ENCODE results near the gene USP48. TPM values are rescaled to one million over a fixed set of nuclear protein-coding genes. Genes with fewer than 3 reads are reported as not detected.
A peak's percentile ranks its signal among the peaks of the same experiment; 100 is the strongest.
"Not testable (repeated sequence)": the region's sequence is repeated elsewhere in the genome, so short reads cannot be mapped to it uniquely, and the experiment has no call there.

USP48 gene
- total RNA-seq, 1 donor from 2014 or later = 88.7 TPM

DNA sequence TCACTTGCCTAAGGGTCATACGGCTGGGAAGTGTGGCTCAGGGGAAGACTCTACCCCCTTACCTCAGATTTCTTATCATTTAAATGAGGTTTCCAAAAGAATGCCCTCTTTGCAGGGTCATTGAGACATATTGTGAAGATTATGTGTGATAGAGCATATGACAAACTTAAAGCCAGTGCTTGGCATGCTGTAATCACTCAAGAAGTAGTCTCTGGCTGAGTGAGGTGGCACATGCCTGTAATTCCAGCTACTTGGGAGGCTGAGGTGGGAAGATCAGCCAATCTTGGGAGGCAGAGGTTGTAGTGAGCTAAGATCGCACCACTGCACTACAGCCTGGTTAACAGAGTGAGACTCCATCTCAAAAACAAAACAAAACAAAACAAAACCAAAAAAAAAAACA lies 21.6 kb upstream of the USP48 start:
- intact Hi-C loops (cut with micrococcal nuclease) = no loop called here
- no peak for DNase-seq (ENCODE audit: low spot score)
- H3K36me3 Mint-ChIP-seq (ENCODE audit: low read depth) = no peaks in the 10 kb centered on the region

DNA sequence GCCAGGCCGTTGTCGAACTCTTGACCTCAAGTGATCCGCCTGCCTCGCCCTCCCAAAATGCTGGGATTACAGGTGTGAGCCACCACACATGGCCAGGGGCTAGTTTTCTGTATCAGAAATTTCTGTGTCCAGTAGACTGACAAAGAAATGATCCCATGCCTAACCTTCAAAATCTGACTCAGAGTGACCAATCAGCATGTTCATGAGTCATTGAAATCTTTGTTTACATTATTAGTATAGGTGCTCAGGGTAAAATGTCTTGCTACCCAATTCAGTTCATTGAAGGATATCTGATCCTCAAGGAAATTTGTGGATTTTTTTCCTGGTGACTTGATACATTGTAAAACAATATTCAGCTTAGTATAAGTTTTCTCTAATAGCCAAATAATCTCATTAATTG lies 18.2 kb upstream of the USP48 start:
- intact Hi-C loops (cut with micrococcal nuclease) = no loop called here
- Mint-ChIP-seq H3K27ac (no peak overlapping the region), H3K4me3 (no peak overlapping the region), H3K36me3 (ENCODE audit: low read depth) (no peaks in the 10 kb centered on the region), H3K9me3 (no peaks in the 10 kb centered on the region), H3K27me3 (ENCODE audit: insufficient read depth) (peaks cover 8% of the 10 kb centered on the region), H3K4me1 (ENCODE audit: low read depth) (no peaks in the 10 kb centered on the region)
- DNase-seq (ENCODE audit: low spot score) = no peak

More for the DNA sequence above, 21.6 kb upstream of the USP48 start:
- Mint-ChIP-seq H3K4me1 (ENCODE audit: low read depth) (no peaks in the 10 kb centered on the region), H3K4me3 (no peak overlapping the region), H3K9me3 (no peaks in the 10 kb centered on the region), H3K27me3 (ENCODE audit: insufficient read depth) (peaks cover 8% of the 10 kb centered on the region), H3K27ac (no peak overlapping the region)

DNA sequence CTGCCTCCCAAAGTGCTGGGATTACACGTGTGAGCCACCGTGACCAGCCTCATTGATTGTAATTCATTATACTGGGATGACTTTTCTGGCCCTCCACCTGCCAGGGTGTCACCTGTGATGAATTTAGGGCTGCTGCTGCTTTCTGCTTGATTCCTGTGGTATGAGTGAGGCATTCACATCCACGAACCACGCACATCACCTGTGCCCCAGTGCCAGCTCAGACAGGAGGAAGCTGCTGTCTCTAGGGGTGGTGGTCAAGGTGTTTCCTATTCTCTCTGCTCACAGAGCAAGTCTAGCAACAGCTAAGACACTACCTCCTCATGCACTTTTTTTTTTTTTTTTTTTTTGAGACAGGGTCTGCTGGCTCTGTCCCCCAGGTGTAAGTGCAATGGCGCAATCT lies 16.8 kb upstream of the USP48 start:
- H3K4me1 Mint-ChIP-seq (ENCODE audit: low read depth) = no peaks in the 10 kb centered on the region
- H3K27ac Mint-ChIP-seq = no peak overlapping the region
- no peak for DNase-seq (ENCODE audit: low spot score)
- no peak overlapping the region for H3K4me3 Mint-ChIP-seq
- peaks cover 6% of the 10 kb centered on the region for H3K9me3 Mint-ChIP-seq
- peaks cover 8% of the 10 kb centered on the region for H3K27me3 Mint-ChIP-seq (ENCODE audit: insufficient read depth)
- intact Hi-C loops (cut with micrococcal nuclease) = no loop called here
- H3K36me3 Mint-ChIP-seq (ENCODE audit: low read depth) = no peaks in the 10 kb centered on the region

DNA sequence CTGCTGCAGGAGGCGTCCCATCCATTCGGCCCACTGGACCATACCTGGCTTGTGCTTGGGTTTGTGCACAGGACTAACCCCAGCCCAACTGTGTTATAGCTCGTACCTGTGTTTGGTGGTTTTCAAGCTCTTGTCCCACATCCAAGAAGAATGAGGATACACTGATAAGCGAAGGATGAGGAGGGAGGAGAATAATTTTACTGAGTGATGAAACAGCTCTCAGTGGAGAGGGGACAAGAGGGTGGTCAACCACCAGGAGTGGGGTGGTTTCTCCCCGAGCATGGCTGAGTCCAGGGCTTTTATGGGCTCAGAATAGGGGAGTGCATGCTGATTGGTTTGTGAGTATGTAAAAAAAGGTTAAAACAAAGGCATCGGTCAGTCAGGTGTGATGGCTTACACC lies 12.1 kb upstream of the USP48 start:
- Mint-ChIP-seq H3K36me3 (ENCODE audit: low read depth) (no peaks in the 10 kb centered on the region), H3K27ac (no peak overlapping the region), H3K4me3 (no peak overlapping the region), H3K4me1 (ENCODE audit: low read depth) (no peaks in the 10 kb centered on the region), H3K27me3 (ENCODE audit: insufficient read depth) (peaks cover 2% of the 10 kb centered on the region), H3K9me3 (peaks cover 10% of the 10 kb centered on the region)
- intact Hi-C loops (cut with micrococcal nuclease) = no loop called here
- DNase-seq (ENCODE audit: low spot score) = no peak

DNA sequence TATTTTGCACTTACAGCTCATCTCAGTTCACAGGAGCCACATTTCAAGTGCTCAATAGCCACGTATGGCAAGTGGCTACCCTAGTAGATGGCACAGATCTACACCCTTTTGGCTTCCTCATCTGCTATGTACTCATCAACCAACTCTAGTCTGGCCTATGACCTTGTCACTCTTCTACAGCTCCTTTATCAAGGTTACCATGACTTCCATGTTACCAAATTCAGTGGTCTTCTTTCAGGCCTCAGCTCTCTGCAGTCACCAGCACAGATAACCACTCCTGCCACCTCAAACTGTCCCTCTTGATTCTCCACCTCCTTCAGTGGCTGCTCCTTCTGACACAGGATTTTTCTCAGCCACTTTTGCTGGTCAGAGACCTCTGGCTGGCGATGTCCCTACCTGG lies 11.7 kb upstream of the USP48 start:
- Mint-ChIP-seq H3K27ac (no peak overlapping the region), H3K9me3 (peaks cover 10% of the 10 kb centered on the region)

DNA sequence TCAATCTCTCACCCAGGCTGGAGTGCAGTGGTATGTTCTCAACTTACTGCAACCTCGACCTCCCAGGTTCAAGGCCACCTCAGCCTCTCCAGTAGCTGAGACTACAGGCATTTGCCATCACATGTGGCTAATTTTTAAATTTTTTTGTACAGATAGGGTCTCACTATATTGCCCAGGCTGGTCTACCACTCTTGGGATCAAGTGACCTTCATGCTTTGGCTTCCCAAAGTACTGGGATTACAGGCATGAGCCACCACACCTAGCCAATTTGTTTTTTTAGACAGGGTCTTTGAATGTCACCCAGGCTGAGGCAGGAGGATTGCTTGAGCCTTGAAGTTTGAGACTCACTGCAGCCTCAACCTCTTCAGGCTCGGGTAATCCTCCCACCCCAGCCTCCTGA lies 10.2 kb upstream of the USP48 start:
- Mint-ChIP-seq H3K4me3 (no peak overlapping the region), H3K9me3 (peaks cover 10% of the 10 kb centered on the region), H3K4me1 (ENCODE audit: low read depth) (no peaks in the 10 kb centered on the region), H3K36me3 (ENCODE audit: low read depth) (no peaks in the 10 kb centered on the region), H3K27me3 (ENCODE audit: insufficient read depth) (peaks cover 2% of the 10 kb centered on the region), H3K27ac (no peak overlapping the region)
- no peak for DNase-seq (ENCODE audit: low spot score)
- intact Hi-C loops (cut with micrococcal nuclease) = no loop called here

More for the DNA sequence above, 11.7 kb upstream of the USP48 start:
- Mint-ChIP-seq H3K27me3 (ENCODE audit: insufficient read depth) (peaks cover 2% of the 10 kb centered on the region), H3K36me3 (ENCODE audit: low read depth) (no peaks in the 10 kb centered on the region), H3K4me3 (no peak overlapping the region), H3K4me1 (ENCODE audit: low read depth) (no peaks in the 10 kb centered on the region)
- intact Hi-C loops (cut with micrococcal nuclease) = no loop called here
- DNase-seq (ENCODE audit: low spot score) = no peak

DNA sequence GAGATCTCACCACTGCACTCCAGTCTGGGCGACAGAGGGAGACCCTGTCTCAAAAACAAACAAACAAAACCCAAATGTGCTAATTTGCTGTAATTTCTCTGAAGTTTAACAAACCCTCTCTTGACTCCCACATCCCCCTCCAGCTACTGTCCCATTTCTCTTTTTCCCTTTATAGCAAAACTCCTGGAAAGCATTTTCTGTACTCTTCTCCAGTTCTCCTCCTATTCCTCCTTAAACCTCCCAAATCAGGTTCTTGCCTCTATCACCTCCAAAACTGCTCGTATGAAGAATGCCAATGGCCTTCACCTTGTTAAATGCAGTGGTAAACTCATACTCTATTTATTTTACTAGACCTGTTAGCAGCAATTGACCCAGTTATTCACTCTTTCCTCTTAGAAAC lies 3.7 kb upstream of the USP48 start:
- no peak for DNase-seq (ENCODE audit: low spot score)
- no peaks in the 10 kb centered on the region for H3K9me3 Mint-ChIP-seq
- intact Hi-C loops (cut with micrococcal nuclease) = no loop called here
- no peak overlapping the region for H3K4me3 Mint-ChIP-seq
- H3K27ac Mint-ChIP-seq = no peak overlapping the region
- peaks cover 5% of the 10 kb centered on the region for H3K27me3 Mint-ChIP-seq (ENCODE audit: insufficient read depth)
- H3K36me3 Mint-ChIP-seq (ENCODE audit: low read depth) = peaks cover 2% of the 10 kb centered on the region
- peaks cover 9% of the 10 kb centered on the region for H3K4me1 Mint-ChIP-seq (ENCODE audit: low read depth)

DNA sequence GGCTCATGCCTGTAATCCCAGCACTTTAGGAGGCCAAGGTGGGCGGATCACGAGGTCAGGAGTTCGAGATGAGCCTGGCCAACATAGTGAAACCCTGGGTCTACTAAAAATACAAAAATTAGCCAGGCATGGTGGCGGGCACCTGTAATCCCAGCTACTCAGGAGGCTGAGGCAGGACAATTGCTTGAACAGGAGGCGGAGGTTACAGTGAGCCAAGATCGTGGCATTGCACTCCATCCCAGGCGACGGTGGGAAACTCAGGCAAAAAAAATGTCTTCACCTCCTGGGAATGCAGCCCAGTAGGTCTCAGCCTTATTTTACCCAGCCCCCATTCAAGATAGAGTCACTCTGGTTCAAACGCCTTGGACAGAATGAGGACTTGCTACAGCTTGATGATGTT lies 2.8 kb upstream of the USP48 start:
- H3K36me3 Mint-ChIP-seq (ENCODE audit: low read depth); H3K4me1 Mint-ChIP-seq (ENCODE audit: low read depth); H3K9me3 Mint-ChIP-seq; H3K27me3 Mint-ChIP-seq (ENCODE audit: insufficient read depth); H3K27ac Mint-ChIP-seq; intact Hi-C loops (cut with micrococcal nuclease); DNase-seq (ENCODE audit: low spot score); H3K4me3 Mint-ChIP-seq: not testable (repeated sequence)

DNA sequence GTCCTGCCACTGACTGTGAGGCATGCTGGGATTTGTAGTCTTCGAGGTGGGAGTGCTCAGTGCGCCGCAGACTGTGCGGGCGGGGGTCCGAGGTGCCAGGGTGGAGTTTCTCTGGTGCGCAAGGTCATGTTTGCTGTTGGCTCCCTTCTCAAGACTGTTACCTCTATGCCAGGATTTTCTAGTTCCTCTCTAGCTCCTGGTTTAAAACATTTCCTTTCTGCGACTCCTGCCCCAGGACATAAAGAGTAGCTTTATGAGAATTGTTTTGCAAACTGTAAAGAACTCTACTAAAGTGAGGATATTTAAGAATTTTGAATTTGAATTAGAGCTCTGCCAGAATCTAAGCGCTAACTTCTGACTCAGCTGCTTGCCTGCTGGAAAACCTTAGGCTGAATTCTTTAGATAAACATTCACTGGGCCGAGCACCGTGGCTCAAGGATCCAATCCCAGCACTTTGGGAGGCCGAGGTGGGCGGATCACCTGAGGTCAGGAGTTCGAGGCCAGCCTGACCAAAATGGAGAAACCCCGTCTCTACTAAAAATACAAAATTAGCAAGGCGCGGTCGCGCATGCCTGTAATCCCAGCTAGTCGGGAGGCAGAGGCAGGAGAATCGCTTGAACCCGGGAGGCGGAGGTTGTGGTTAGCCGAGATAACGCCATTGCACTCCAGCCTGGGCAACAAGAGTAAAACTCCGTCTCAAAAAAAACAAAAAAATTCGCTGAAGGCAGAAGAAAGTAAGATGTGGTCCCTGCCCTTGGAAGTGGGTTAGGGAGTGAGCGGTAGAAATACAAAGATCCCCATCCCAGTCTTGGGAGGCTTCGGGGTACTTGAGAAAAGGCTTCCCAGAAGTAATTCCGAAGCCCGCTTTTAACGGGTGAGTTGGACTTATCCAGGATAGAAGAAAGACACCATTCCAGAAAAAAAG lies 992 bp upstream of the USP48 start:
- Mint-ChIP-seq H3K4me3 (peak overlapping the region; percentile 91), H3K27me3 (ENCODE audit: insufficient read depth) (peaks cover 3% of the 10 kb centered on the region), H3K9me3 (no peaks in the 10 kb centered on the region), H3K27ac (peak overlapping the region; percentile 100), H3K4me1 (ENCODE audit: low read depth) (peaks cover 22% of the 10 kb centered on the region), H3K36me3 (ENCODE audit: low read depth) (peaks cover 8% of the 10 kb centered on the region)
- intact Hi-C loops (cut with micrococcal nuclease) = loop anchor here (1.0 to 5.0 kb wide), 7 partner anchors 34 to 269 kb away; no protein-coding TSS in a partner anchor
- DNase-seq (ENCODE audit: low spot score) = no peak

DNA sequence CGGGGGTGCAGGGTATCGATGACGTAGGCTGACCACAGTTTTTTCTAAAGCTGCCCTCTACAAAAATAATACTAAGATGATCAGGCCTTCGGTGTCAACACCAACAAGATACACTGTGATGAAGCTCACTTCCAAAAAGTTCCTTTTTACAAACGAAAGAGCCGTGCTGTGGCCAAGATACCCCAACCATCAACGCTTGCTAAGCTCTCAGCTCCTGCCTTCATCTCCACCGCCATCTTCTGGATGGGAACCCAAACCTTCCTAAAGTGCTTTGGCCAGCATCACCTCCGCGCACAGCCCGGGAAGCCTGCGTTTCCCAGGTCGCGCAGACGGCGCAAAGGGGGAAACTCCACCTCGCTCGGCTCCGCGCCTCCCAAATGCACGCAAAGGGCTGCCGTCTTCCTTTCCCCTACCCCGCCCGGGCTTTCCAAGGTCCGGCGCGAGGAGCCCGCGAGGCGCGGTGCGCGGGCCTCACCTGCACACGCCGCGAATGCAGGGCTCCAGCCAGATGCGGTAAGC lies 541 bp downstream of the USP48 start:
- H3K27ac Mint-ChIP-seq = peak overlapping the region; percentile 100
- H3K36me3 Mint-ChIP-seq (ENCODE audit: low read depth) = peaks cover 14% of the 10 kb centered on the region
- DNase-seq (ENCODE audit: low spot score) = peak; percentile 50
- peaks cover 3% of the 10 kb centered on the region for H3K27me3 Mint-ChIP-seq (ENCODE audit: insufficient read depth)
- peaks cover 28% of the 10 kb centered on the region for H3K4me1 Mint-ChIP-seq (ENCODE audit: low read depth)
- no peaks in the 10 kb centered on the region for H3K9me3 Mint-ChIP-seq
- H3K4me3 Mint-ChIP-seq = peak overlapping the region; percentile 91
- intact Hi-C loops (cut with micrococcal nuclease) = loop anchor here (2.0 to 5.0 kb wide), 3 partner anchors 42 to 175 kb away; no protein-coding TSS in a partner anchor

DNA sequence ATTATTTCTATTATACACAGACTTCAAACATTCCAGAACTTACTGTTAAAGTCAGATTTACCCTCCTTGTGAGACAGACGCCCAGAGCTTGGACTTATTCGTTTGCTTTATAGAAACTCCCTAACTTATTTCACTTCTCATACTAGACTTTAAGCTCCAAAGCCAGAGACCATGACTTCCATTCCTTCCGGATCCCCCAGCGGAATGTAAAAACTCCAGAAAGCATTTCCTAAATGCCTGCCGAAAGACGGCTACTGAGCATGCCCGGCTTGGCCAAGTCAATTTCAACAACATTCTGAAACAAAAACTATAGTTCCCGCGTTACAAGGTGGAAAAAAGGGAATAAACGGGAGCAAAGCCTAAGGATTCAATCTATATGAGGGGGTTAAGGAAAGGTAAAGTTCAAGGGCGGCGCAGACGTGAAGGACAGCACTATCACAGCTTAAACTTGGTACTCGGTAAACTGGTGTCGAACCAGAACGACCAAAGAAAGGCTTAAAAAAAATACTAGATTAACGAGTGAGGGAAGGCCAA lies 1.1 kb downstream of the USP48 start:
- DNase-seq (ENCODE audit: low spot score) = peak; percentile 3
- intact Hi-C loops (cut with micrococcal nuclease) = loop anchor here (2.0 to 5.0 kb wide), 3 partner anchors 41 to 175 kb away; no protein-coding TSS in a partner anchor
- Mint-ChIP-seq H3K9me3 (no peaks in the 10 kb centered on the region), H3K27ac (peak overlapping the region; percentile 100), H3K4me1 (ENCODE audit: low read depth) (peaks cover 28% of the 10 kb centered on the region), H3K36me3 (ENCODE audit: low read depth) (peaks cover 14% of the 10 kb centered on the region), H3K4me3 (peak overlapping the region; percentile 91), H3K27me3 (ENCODE audit: insufficient read depth) (peaks cover 2% of the 10 kb centered on the region)

DNA sequence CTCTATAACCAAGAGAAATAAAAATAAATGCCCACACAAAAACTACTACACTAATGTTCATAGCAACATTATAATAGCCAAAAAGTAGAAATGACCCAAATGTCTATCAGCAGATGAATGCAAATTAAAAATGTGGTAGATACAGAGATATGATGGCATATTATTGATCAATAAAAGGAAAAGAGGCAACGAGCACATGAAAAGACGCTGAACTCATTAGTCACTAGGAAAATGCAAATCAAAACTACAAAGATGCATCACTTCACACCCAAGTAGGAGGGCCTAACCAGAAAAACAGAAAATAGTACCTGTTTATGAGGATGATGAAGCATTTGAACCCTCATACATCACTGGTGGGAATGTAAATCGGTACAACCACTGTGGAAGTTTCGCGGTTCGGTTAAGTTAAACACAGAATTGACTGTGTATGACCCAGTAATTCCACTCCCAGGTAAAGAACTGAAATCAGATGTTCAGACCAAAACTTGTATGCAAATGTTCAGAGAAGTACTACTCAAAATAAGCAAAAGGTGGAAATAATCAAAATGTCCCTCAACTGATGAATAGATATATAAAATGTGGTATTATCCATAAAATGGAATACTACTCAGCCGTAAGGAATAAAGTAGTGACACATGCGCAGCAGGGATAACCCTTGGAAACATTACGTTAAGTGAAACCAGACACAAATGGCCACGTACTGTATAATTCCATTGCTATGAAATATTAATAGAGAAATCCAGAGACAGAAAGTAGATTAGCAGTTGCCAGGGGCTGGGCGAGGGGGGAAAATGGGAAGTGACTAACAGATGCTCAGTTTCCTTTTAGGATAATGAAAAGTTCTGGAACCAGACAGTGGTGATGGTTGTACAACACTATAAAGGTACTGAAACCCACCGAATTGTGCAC lies 3.1 kb downstream of the USP48 start:
- Mint-ChIP-seq H3K4me1 (ENCODE audit: low read depth) (peaks cover 40% of the 10 kb centered on the region), H3K36me3 (ENCODE audit: low read depth) (peaks cover 19% of the 10 kb centered on the region), H3K4me3 (peak overlapping the region; percentile 82), H3K27ac (peak overlapping the region; percentile 96), H3K27me3 (ENCODE audit: insufficient read depth) (no peaks in the 10 kb centered on the region), H3K9me3 (no peaks in the 10 kb centered on the region)
- peak; percentile 41 for DNase-seq (ENCODE audit: low spot score)
- intact Hi-C loops (cut with micrococcal nuclease) = loop anchor here (1.0 to 10.0 kb wide), 7 partner anchors 14 to 848 kb away; no protein-coding TSS in a partner anchor
